HL-60 (cell line): Measurements from ENCODE around the gene IMMP2L.

Experiments
- GABPA ChIP-seq: IDR thresholded peaks from 2 replicates; pipeline ENCODE4 v1.6.1; 2012; ENCODE audit warnings: low read depth
- POLR2AphosphoS5 ChIP-seq: IDR thresholded peaks from 2 replicates; pipeline ENCODE4 v1.6.1; 2012; ENCODE audit warnings: low read depth
- SPI1 ChIP-seq: IDR thresholded peaks from 2 replicates; pipeline ENCODE4 v1.6.1; 2012; ENCODE audit warnings: low read depth, mild to moderate bottlenecking, borderline replicate concordance
- TF ChIP-seq, protein P1 (sequence below): IDR thresholded peaks from one replicate; pipeline ENCODE4 v1.5.1; 2011; ENCODE audit warnings: low read length, control low read depth, inconsistent platforms; ENCODE audit not compliant: insufficient read depth
- TF ChIP-seq, protein P2 (sequence below): IDR thresholded peaks from 2 replicates; pipeline ENCODE4 v1.6.1; 2012; ENCODE audit warnings: low read depth; ENCODE audit not compliant: insufficient replicate concordance

DNA sequence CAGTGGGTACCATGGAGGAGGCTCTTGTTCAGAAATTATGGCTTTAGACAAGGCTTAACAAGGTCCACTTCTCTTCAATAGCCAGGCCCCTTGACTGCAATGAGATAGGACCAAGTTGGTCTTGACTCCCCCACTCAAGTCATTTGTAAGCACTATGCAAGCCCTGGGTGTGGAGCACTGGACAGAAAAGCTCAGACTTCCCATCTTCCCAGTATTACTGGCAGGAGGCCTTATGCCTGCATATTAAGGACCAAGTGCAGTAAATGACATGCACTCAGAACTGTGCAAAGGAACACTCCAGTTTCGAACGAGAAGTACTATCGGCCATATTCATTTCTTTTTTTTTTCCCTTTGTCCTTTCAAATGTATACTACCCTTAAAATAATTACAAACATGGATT, 789.7 kb downstream of the IMMP2L start:
- TF ChIP-seq, protein P1, sequence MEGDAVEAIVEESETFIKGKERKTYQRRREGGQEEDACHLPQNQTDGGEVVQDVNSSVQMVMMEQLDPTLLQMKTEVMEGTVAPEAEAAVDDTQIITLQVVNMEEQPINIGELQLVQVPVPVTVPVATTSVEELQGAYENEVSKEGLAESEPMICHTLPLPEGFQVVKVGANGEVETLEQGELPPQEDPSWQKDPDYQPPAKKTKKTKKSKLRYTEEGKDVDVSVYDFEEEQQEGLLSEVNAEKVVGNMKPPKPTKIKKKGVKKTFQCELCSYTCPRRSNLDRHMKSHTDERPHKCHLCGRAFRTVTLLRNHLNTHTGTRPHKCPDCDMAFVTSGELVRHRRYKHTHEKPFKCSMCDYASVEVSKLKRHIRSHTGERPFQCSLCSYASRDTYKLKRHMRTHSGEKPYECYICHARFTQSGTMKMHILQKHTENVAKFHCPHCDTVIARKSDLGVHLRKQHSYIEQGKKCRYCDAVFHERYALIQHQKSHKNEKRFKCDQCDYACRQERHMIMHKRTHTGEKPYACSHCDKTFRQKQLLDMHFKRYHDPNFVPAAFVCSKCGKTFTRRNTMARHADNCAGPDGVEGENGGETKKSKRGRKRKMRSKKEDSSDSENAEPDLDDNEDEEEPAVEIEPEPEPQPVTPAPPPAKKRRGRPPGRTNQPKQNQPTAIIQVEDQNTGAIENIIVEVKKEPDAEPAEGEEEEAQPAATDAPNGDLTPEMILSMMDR = no peak
- TF ChIP-seq, protein P2, sequence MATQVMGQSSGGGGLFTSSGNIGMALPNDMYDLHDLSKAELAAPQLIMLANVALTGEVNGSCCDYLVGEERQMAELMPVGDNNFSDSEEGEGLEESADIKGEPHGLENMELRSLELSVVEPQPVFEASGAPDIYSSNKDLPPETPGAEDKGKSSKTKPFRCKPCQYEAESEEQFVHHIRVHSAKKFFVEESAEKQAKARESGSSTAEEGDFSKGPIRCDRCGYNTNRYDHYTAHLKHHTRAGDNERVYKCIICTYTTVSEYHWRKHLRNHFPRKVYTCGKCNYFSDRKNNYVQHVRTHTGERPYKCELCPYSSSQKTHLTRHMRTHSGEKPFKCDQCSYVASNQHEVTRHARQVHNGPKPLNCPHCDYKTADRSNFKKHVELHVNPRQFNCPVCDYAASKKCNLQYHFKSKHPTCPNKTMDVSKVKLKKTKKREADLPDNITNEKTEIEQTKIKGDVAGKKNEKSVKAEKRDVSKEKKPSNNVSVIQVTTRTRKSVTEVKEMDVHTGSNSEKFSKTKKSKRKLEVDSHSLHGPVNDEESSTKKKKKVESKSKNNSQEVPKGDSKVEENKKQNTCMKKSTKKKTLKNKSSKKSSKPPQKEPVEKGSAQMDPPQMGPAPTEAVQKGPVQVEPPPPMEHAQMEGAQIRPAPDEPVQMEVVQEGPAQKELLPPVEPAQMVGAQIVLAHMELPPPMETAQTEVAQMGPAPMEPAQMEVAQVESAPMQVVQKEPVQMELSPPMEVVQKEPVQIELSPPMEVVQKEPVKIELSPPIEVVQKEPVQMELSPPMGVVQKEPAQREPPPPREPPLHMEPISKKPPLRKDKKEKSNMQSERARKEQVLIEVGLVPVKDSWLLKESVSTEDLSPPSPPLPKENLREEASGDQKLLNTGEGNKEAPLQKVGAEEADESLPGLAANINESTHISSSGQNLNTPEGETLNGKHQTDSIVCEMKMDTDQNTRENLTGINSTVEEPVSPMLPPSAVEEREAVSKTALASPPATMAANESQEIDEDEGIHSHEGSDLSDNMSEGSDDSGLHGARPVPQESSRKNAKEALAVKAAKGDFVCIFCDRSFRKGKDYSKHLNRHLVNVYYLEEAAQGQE = no peak
- TF ChIP-seq POLR2AphosphoS5 (no peak), GABPA (no peak), SPI1 (no peak)
